Suprapubic skin (tissue), 4 donors: ENCODE measurements around the gene SF3B2. TPM values are rescaled to one million over a fixed set of nuclear protein-coding genes. Genes with fewer than 3 reads are reported as not detected.
"Not testable (repeated sequence)": the region's sequence is repeated elsewhere in the genome, so short reads cannot be mapped to it uniquely, and the experiment has no call there.

Source experiments
- DNase-seq, 2 donors: peaks; one replicate each; pipeline ENCODE4 v3.0.0-alpha.2; 2019; ENCODE audit warnings: low spot score in 2 of 2
- H3K27ac ChIP-seq: fragments of 200-600 bp; sonication (generic); one replicate; pipeline ENCODE4 v1.5.1; 2019
- H3K27me3 ChIP-seq: fragments of 200-600 bp; sonication (generic); one replicate; pipeline ENCODE4 v1.5.1; 2019
- H3K36me3 ChIP-seq: fragments of 200-600 bp; sonication (generic); one replicate; pipeline ENCODE4 v1.5.1; 2019
- H3K4me1 ChIP-seq: fragments of 200-600 bp; sonication (generic); one replicate; pipeline ENCODE4 v1.5.1; 2019
- H3K4me3 ChIP-seq: fragments of 200-600 bp; sonication (generic); one replicate; pipeline ENCODE4 v1.5.1; 2019; ENCODE audit warnings: mild to moderate bottlenecking
- H3K9me3 ChIP-seq: fragments of 200-600 bp; sonication (generic); one replicate; pipeline ENCODE4 v1.5.1; 2019
- CTCF ChIP-seq, 2 donors: fragments of 200-600 bp in 1 of 2; fragments of 450-650 bp in 1 of 2; sonication (generic) in 1 of 2; IDR thresholded peaks; one replicate each; pipeline ENCODE4 v1.5.1; 2016 to 2019; ENCODE audit warnings: antibody characterized with exemption in 2 of 2, mild to moderate bottlenecking in 1 of 2, moderate library complexity in 1 of 2
- EP300 ChIP-seq: sonication (generic); formaldehyde crosslinking; IDR thresholded peaks from one replicate; pipeline ENCODE4 v1.6.1; 2017; ENCODE audit warnings: antibody characterized with exemption
- POLR2A ChIP-seq, 2 donors: fragments of 450-650 bp; IDR thresholded peaks; one replicate each; pipeline ENCODE4 v1.6.1; 2017; ENCODE audit warnings: antibody characterized with exemption in 2 of 2, mild to moderate bottlenecking in 2 of 2, moderate library complexity in 2 of 2
- POLR2AphosphoS5 ChIP-seq, 3 donors: sonication (generic); formaldehyde crosslinking; IDR thresholded peaks; one replicate each; pipeline ENCODE4 v1.6.1; 2017; ENCODE audit warnings: antibody characterized with exemption in 3 of 3
- WGBS: methylation state at CpG from one replicate; pipeline ENCODE4 v1.1.5; 2018; 5-methylcytosine and 5-hydroxymethylcytosine counted together
- total RNA-seq, 4 donors: library from RNA; depleted of rRNA; stranded (reverse); fragments of >200 nt; gene quantifications; one replicate each; pipeline ENCODE4 v1.1.0, GENCODE V29; 2016

SF3B2 gene
- total RNA-seq, 4 donors from 2014 or later: 117 to 175 (median 149) TPM

GRCh38 chr11:66006134-66006890, 45.9 kb upstream of the SF3B2 start:
- H3K36me3 ChIP-seq: peaks cover 12% of the 10 kb centered on the region
- H3K9me3 ChIP-seq: no peaks in the 10 kb centered on the region
- TF ChIP-seq CTCF (IDR thresholded peaks at IDR 0.05): no peak
- TF ChIP-seq POLR2A (IDR thresholded peaks at IDR 0.05): no peak
- H3K4me1 ChIP-seq: peaks cover 27% of the 10 kb centered on the region
- no peak overlapping the region for H3K27ac ChIP-seq
- peaks cover under 1% of the 10 kb centered on the region for H3K27me3 ChIP-seq
- DNase-seq: no peak
- 85% methylated on average over 13 of the region's 13 CpGs for WGBS
- no peak overlapping the region for H3K4me3 ChIP-seq

- no CpG with 5 or more reads among the region's 4 CpGs for WGBS
- Histone ChIP-seq H3K27me3 (peaks cover 6% of the 10 kb centered on the region), H3K9me3 (no peaks in the 10 kb centered on the region), H3K4me3 (no peak overlapping the region), H3K36me3 (peaks cover 12% of the 10 kb centered on the region), H3K27ac (no peak overlapping the region), H3K4me1 (peaks cover 31% of the 10 kb centered on the region)
- TF ChIP-seq CTCF (IDR thresholded peaks at IDR 0.05) (no peak), POLR2AphosphoS5 (IDR thresholded peaks at IDR 0.05) (no peak), POLR2A (IDR thresholded peaks at IDR 0.05) (no peak), EP300 (no peak)
- DNase-seq: no peak
Measured at GRCh38 chr11:66006891-66007176, 45.3 kb upstream of the SF3B2 start.

GRCh38 chr11:66007201-66007634, 44.9 kb upstream of the SF3B2 start:
- DNase-seq: no peak
- Histone ChIP-seq H3K27ac (no peak overlapping the region), H3K4me1 (peaks cover 35% of the 10 kb centered on the region), H3K36me3 (peaks cover 12% of the 10 kb centered on the region), H3K9me3 (no peaks in the 10 kb centered on the region), H3K4me3 (no peak overlapping the region), H3K27me3 (peaks cover 10% of the 10 kb centered on the region)
- WGBS: 60% methylated on average over 3 of the region's 5 CpGs
- TF ChIP-seq POLR2AphosphoS5 (IDR thresholded peaks at IDR 0.05): no peak
- no peak for TF ChIP-seq POLR2A (IDR thresholded peaks at IDR 0.05)
- no peak for TF ChIP-seq CTCF (IDR thresholded peaks at IDR 0.05)
- TF ChIP-seq EP300: no peak

GRCh38 chr11:66008095-66008467, 44.1 kb upstream of the SF3B2 start:
- no peak for DNase-seq
- Histone ChIP-seq H3K36me3 (peaks cover 12% of the 10 kb centered on the region), H3K27me3 (peaks cover 18% of the 10 kb centered on the region), H3K9me3 (no peaks in the 10 kb centered on the region), H3K27ac (no peak overlapping the region), H3K4me3 (no peak overlapping the region), H3K4me1 (peaks cover 38% of the 10 kb centered on the region)
- TF ChIP-seq EP300 (no peak), POLR2A (IDR thresholded peaks at IDR 0.05) (no peak), POLR2AphosphoS5 (IDR thresholded peaks at IDR 0.05) (no peak), CTCF (IDR thresholded peaks at IDR 0.05) (no peak)
- 91% methylated on average over 2 of the region's 2 CpGs for WGBS

GRCh38 chr11:66008468-66009101, 43.6 kb upstream of the SF3B2 start:
- H3K4me1 ChIP-seq: peaks cover 34% of the 10 kb centered on the region
- 42% methylated on average over 5 of the region's 10 CpGs for WGBS
- no peaks in the 10 kb centered on the region for H3K9me3 ChIP-seq
- peaks cover 21% of the 10 kb centered on the region for H3K27me3 ChIP-seq
- peak overlapping the region; percentile 60 for H3K27ac ChIP-seq
- H3K36me3 ChIP-seq: peaks cover 12% of the 10 kb centered on the region
- no peak for DNase-seq
- TF ChIP-seq CTCF (IDR thresholded peaks at IDR 0.05) (no peak), POLR2AphosphoS5 (IDR thresholded peaks at IDR 0.05) (no peak), EP300 (no peak), POLR2A (IDR thresholded peaks at IDR 0.05) (no peak)
- H3K4me3 ChIP-seq: no peak overlapping the region

- not testable (repeated sequence) for H3K9me3 ChIP-seq, H3K4me3 ChIP-seq, H3K27ac ChIP-seq, H3K36me3 ChIP-seq, DNase-seq
- Histone ChIP-seq H3K4me1 (peaks cover 33% of the 10 kb centered on the region), H3K27me3 (peaks cover 21% of the 10 kb centered on the region)
- WGBS: 74% methylated on average over 4 of the region's 4 CpGs
Measured at GRCh38 chr11:66010036-66010435, 42.1 kb upstream of the SF3B2 start.
